Fibroblast of the aortic adventitia (primary cell): ENCODE results near the gene PPP2R5D. TPM values are rescaled to one million over a fixed set of nuclear protein-coding genes. Genes with fewer than 3 reads are reported as not detected.

Experiments
- DNase-seq: peaks from one replicate; pipeline ENCODE4 v3.0.0-alpha.2; 2010; ENCODE audit warnings: low read depth
- H3K4me3 ChIP-seq: 2 replicates; pipeline ENCODE4 v1.5.1; 2011; ENCODE audit warnings: low read depth, mild to moderate bottlenecking, control low read depth, low read length, moderate library complexity
- CTCF ChIP-seq: IDR thresholded peaks from 2 replicates; pipeline ENCODE4 v1.5.1; 2011; ENCODE audit warnings: mild to moderate bottlenecking, low read length, control low read depth, inconsistent platforms; ENCODE audit not compliant: insufficient read depth
- total RNA-seq: library from RNA; depleted of rRNA; stranded (reverse); fragments of >200 nt; gene quantifications from 2 replicates; pipeline ENCODE4 v1.2.3, GENCODE V29; 2012; ENCODE audit warnings: low replicate concordance

PPP2R5D gene
- total RNA-seq, 1 donor = 46.9 TPM

GRCh38 chr6:43007126-43007525 is 22.8 kb downstream of the PPP2R5D start:
- DNase-seq = no peak
- TF ChIP-seq CTCF = no peak
- H3K4me3 ChIP-seq = no peak overlapping the region

GRCh38 chr6:43009124-43009523 is 24.8 kb downstream of the PPP2R5D start:
- H3K4me3 ChIP-seq = no peak overlapping the region
- TF ChIP-seq CTCF = peak; percentile 46
- peak; percentile 31 for DNase-seq

- no peak for DNase-seq
- no peak for TF ChIP-seq CTCF
- H3K4me3 ChIP-seq = no peak overlapping the region
These were observed 26.8 kb downstream of the PPP2R5D start for GRCh38 chr6:43011207-43011606.

GRCh38 chr6:43012364-43012763 is 28.0 kb downstream of the PPP2R5D start:
- no peak for TF ChIP-seq CTCF
- no peak for DNase-seq
- H3K4me3 ChIP-seq = peak overlapping the region; percentile 81

- TF ChIP-seq CTCF = no peak
- DNase-seq = peak; percentile 34
- peak overlapping the region; percentile 81 for H3K4me3 ChIP-seq
These were observed 28.9 kb downstream of the PPP2R5D start for GRCh38 chr6:43013097-43013842.

GRCh38 chr6:43013843-43014433 is 29.6 kb downstream of the PPP2R5D start, which contains the start of the genes KLHDC3 and MEA1:
KLHDC3 (plus strand) TSS chr6:43014249; CDS start chr6:43017193, 2,944 bp downstream.
MEA1 (minus strand) TSS chr6:43013946; CDS start chr6:43013813, 133 bp downstream.
- TF ChIP-seq CTCF = no peak
- DNase-seq = peak; percentile 100
- peak within 1 kb of the TSS; percentile 100 for H3K4me3 ChIP-seq
